GM18508 (cell line): Measurements from ENCODE around the gene CHST14.

ENCODE experiments used
- ATAC-seq: cut with Tn5 transposase; IDR thresholded peaks from one replicate; pipeline ENCODE4 v1.9.1; 2021; ENCODE audit warnings: moderate number of reproducible peaks; ENCODE audit not compliant: insufficient read depth, unreplicated experiment

Gene CHST14

DNA sequence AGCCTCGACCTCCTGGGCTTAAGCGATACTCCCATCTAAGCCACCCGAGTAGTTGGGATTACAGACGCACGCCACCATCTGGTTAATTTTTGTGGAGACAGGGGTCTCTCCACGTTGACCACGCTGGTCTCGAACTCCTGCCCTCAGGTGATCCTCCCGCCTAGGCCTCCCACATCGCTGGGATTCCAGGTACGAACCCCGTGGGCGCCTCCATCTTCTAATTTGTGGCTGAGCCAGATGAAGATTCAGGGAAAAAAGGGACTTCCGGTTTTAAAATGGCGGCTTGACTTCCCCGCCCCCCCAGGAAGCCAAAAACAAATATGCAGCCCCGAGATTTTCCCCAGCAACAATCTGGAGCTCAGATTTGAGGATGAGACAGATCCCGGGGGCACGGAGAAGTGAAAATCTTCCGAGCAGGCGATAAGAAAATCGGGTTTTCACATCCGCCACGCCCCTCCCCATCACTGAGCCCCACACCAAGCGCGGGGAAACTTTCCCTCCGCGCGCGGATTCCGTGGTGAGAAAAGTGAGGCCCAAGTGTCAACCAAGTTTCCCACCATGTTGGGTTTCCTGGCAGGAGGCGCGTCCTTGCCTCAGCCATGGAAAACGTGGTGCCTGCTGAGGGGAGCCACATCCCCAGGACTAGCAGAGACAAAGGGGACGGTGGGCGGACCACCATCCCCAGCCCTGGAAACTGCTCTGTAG, 15.4 kb downstream of the CHST14 start:
- ATAC-seq: no peak

- ATAC-seq: no peak
Observed at GRCh38 chr15:40487816-40488682, 17.3 kb downstream of the CHST14 start.

DNA sequence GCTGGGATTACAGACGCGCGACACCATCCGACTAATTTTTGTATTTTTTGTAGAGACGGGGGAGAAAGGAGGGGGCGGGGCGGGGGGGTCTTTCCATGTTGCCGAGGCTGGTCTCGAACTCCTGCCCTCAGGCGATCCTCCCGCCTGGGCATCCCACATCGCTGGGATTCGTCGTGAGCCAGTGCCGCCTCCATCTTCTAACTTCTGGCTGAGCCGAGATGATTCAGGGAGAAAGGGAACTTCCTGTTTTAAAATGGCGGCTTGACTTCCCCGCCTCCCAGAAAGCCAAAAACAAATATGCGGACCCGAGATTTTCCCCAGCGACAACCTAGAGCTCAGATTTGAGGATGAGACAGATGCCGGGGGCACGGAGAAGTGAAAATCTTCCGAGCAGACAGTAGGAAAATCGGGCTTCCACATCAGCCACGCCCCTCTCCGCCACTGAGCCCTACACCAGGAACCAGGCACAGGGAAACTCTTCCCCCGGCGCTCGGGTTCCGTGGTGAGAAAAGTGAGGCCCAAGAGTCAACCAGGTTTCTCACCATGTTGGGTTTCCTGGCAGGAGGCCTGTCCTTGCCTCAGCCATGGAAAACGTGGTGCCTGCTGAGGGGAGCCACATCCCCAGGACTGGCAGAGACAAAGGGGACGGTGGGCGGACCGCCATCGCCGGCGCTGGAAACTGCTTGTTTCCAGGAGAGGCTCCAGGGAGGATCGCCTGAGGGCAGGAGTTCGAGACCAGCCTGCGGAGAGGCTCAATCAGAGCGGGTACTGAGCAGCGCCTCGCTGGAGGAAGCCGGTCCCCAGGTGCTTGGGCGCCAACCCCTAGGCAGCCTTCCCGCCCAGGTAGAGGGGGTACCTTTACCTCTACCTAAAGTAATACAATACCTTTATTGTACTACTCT, 18.7 kb downstream of the CHST14 start:
- ATAC-seq: no peak

GRCh38 chr15:40493089-40493840, 22.5 kb downstream of the CHST14 start:
- ATAC-seq: no peak

DNA sequence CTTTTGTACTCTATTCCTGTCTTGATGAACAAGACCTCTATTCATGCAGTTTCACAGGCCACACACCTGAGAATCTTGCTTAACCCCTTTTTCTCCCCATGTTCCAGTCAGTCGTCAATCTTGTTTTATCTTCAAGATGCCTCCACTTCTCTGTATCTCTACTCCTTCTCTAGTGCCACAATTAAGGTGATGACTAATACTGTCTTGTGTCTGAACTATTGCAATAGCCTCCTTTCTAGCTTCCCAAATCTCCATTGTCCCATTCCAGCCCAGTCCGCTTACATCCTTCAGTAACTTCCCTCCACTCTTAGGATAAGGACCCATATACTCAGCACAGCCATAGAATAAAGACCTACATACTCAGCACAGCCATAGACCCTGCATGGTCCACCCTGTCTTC, 24.7 kb downstream of the CHST14 start:
- no peak for ATAC-seq

DNA sequence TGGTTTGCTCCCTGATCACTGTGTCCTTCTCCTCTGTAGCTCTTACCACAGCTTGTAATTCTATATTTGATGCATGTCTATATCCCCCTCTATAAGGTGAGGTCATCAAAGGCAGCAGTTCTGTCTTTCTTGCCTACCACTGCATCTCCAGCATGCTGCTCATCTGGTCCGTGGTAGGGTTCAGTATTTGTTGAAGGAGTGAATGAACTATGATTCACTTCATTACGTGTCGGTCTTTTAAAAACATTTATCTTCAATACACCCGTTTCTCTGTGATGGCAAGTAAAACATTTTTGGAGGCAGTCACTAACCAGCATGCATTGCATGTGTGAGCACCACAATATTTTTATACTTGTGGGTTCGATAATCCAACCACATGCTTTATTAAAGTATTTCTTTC, 27.6 kb downstream of the CHST14 start:
- no peak for ATAC-seq

GRCh38 chr15:40498891-40499290, 28.1 kb downstream of the CHST14 start:
- no peak for ATAC-seq

DNA sequence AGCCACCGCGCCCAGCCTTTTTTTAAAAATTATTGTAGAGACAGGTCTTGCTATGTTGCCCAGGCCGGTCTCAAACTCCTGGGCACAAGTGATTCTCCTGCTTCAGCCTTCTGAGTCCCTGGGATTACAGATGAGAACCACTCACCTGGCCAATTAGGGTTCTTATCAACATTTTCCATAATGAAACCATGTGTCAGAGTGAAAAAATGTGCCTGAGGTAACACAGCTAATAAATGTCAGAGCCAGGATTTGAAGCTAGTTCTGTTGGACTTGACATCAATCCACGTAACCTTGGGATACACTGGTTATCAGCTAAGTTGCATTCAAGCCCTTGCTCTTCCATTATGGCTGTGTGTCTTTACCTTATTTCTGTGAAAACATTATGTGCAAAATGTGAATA, 29.1 kb downstream of the CHST14 start:
- ATAC-seq: no peak

DNA sequence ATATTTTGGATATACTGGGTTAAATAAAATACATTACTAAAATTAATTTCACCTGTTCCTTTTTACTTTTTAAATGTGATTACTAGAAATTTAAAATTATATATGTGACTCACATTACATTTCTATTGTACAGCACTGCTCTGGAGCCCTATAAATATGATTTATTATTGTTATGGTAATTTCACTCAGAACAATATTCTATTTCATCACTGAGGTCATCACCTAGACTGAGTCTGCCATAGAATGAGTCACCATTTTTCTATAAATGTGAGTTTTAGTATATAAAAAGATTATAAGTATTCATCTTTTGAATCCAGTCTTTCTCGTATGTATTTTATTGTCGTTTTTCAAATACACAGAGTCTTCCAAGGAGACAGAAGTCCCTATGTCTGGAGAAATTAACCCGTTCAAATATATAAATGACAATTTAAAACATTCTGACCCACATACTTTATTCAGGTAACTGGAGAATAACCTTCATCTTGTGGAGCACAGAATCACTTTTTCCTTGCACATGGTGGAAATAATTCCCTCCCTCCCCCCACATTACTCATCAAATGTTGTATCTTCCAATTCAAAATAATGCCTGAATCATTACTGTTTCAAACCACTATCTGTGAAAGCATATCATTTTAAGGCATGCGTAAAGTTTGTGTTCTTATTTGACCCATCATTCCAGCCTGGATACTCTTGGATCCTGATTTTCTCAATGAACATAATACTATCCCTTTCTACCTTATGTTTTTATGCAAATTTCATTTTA, 30.0 kb downstream of the CHST14 start:
- no peak for ATAC-seq

- no peak for ATAC-seq
Observed at GRCh38 chr15:40501487-40501886, 30.7 kb downstream of the CHST14 start.

GRCh38 chr15:40506964-40507571, 36.3 kb downstream of the CHST14 start:
- no peak for ATAC-seq

DNA sequence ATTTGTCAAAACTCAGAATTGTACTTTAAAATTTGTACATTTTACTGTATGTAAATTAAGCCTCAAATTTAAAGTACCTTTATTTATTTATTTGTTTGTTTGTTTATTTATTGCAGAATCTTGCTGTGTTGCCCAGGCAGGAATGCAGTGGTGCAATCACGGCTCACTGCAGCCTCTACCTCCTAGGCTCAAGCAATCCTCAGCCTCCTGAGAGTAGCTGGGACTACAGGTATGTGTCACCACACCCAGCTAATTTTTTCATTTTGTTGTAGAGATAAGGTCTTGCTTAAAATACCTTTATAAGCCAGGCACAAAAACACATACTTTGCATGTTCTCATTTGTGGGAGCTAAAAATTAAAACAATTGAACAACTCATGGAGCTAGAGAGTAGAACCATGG, 37.4 kb downstream of the CHST14 start:
- no peak for ATAC-seq

- no peak for ATAC-seq
Observed at GRCh38 chr15:40510201-40510600, 39.4 kb downstream of the CHST14 start.

DNA sequence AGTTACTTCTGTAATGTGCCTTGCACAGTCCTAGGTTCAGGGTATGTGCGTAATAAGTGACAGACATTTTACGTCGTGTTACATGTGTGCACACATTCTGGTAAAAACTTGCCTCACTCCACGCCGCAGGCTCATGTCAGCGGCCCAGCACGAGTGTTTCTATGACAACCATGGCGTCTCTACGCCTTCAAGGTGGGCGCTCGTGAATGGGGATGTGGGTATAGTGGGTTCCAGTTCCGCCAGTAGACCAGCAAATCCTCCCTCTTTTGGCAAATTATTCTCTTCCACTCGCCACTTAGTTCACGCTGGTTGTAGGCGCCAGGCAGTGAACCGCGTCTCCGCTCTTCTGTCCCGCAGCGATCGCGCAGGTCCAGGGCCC, 40.3 kb downstream of the CHST14 start:
- no peak for ATAC-seq

GRCh38 chr15:40511472-40512133, 40.8 kb downstream of the CHST14 start:
- ATAC-seq: no peak

- no peak for ATAC-seq
Observed at GRCh38 chr15:40512440-40512839, 41.7 kb downstream of the CHST14 start.

DNA sequence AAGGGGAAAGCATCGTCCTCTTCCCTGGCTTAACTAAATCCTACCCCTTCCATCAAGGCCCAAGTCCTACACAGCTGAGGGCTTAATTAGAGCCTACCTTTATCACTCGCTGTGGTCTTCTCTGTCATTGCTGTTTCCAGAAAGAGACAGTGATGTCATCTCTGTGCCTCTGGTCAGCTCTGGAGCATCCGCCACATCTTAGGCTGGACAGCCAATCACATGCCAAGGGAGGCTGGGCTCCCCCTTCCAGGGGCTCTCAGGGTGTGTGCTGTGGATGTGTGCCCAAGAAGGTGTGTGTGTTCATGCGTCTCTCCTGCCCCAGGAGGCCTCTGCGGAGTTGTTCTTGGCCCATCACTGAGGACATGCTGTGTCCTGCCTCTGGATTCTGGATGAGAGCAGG, 42.8 kb downstream of the CHST14 start:
- no peak for ATAC-seq

DNA sequence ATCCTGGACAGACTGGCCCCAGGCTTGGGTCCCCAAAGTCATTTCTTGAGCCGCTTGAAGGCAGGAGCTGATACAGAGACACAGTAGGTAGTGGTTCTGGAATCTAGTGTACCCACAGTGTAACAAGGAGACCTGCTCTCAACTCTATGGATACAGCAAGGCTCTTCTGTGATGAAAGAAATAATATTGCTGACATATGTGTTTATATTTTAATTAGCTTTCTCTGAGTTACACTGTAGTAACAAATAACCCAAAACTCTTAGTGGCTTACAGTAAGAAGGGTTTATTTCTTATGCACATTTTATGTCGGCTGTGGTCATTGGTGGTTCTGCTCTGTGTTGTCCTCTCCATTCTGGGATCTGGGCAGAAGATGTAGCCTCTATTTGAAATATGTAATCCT, 45.5 kb downstream of the CHST14 start:
- no peak for ATAC-seq
